D721Med (cell line): ENCODE results near the gene PTER.

Experiments
- DNase-seq: peaks from one replicate; pipeline ENCODE4 v3.0.0; 2011; ENCODE audit warnings: low spot score; ENCODE audit not compliant: insufficient read length
- FAIRE-seq: peaks from 2 replicates; lab custom pipeline; 2011; peaks lifted over from hg19 to GRCh38; lab: Jason Lieb, UNC
- TF ChIP-seq, protein P1 (sequence below): IDR thresholded peaks from 2 replicates; pipeline ENCODE4 v1.5.1; 2012; ENCODE audit warnings: mild to moderate bottlenecking, control low read depth; ENCODE audit not compliant: insufficient read depth; ENCODE audit errors: missing control alignments

PTER gene

DNA sequence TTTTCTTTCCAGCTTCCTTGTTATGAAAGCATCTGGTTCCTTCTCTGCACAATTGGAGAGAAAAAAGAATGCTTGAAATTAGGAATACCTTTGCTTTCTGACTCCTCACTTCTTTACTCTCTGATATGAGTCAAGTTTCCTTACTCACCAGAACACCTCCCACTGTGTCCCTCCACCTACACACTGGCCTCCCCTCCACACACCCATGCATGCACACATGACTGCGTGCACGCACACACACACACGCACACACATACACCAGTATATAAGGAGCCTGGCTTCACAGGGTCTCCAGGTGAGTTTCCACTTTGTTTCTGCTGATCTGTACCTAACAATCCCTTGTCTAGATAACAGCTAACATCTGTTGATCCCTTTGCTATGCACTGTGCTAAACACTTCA, 11.4 kb upstream of the PTER start:
- DNase-seq (no peak), FAIRE-seq (no peak)
- TF ChIP-seq, protein P1, sequence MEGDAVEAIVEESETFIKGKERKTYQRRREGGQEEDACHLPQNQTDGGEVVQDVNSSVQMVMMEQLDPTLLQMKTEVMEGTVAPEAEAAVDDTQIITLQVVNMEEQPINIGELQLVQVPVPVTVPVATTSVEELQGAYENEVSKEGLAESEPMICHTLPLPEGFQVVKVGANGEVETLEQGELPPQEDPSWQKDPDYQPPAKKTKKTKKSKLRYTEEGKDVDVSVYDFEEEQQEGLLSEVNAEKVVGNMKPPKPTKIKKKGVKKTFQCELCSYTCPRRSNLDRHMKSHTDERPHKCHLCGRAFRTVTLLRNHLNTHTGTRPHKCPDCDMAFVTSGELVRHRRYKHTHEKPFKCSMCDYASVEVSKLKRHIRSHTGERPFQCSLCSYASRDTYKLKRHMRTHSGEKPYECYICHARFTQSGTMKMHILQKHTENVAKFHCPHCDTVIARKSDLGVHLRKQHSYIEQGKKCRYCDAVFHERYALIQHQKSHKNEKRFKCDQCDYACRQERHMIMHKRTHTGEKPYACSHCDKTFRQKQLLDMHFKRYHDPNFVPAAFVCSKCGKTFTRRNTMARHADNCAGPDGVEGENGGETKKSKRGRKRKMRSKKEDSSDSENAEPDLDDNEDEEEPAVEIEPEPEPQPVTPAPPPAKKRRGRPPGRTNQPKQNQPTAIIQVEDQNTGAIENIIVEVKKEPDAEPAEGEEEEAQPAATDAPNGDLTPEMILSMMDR = no peak

GRCh38 chr10:16429539-16429938, 7.3 kb upstream of the PTER start:
- FAIRE-seq (no peak), DNase-seq (no peak)
- TF ChIP-seq, protein P1 = no peak

- FAIRE-seq (no peak), DNase-seq (no peak)
- TF ChIP-seq, protein P1 = no peak
Observed at GRCh38 chr10:16436367-16436757, 448 bp upstream of the PTER start.

GRCh38 chr10:16437540-16437894, 707 bp downstream of the PTER start:
- DNase-seq (no peak), FAIRE-seq (no peak)
- TF ChIP-seq, protein P1 = no peak

- TF ChIP-seq, protein P1 = no peak
- no peak for FAIRE-seq
- DNase-seq = no peak
Observed at GRCh38 chr10:16439295-16439694, 2.5 kb downstream of the PTER start.

DNA sequence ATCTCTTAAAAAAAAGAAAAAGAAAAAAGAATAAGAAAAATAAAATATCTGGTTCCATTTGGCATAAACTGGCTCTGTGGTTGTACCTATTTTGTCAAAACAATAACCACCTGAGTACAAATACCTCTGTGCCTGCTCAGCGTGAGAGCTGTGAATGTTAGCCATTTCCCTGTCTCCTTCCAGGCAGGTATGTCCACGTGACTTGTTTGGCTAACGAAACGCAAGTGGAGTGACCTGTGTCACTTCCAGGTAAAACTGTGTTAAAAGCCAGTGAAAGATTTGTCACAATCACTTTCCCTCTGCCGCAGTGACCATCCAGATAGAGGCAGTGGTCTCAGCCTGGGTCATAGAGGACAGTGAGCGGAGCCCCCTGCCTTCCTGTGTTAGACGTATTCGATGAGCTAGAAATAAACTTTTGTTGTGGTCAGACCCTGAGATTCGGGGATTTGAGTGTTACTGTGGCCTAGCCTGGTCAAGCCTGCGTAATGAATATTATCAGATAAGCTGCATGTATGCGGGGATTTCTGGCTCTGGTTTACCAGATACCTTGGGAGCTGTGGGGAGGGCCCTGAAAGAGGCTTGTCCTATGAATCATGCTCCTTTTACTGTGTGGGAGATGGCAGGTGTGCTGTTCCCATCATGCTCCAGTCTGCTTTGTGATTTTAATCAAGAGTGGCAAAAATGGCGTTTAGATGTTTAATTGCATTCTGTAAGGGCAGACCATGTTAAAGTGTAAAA, 3.8 kb downstream of the PTER start:
- FAIRE-seq = no peak
- DNase-seq = no peak
- TF ChIP-seq, protein P1 = no peak

GRCh38 chr10:16441173-16441840, 4.5 kb downstream of the PTER start:
- DNase-seq (no peak), FAIRE-seq (no peak)
- TF ChIP-seq, protein P1 = no peak
